ENCODE results near the gene ZNF324. TPM values are rescaled to one million over a fixed set of nuclear protein-coding genes. Genes with fewer than 3 reads are reported as not detected.

ZNF324 gene
- total and polyA plus RNA-seq, 9 of the 15 experiments (the other 6 are each of a cell fraction or from before 2014, with no cell fraction given) = 0.92 to 16.4 (median 5.3) TPM

DNA sequence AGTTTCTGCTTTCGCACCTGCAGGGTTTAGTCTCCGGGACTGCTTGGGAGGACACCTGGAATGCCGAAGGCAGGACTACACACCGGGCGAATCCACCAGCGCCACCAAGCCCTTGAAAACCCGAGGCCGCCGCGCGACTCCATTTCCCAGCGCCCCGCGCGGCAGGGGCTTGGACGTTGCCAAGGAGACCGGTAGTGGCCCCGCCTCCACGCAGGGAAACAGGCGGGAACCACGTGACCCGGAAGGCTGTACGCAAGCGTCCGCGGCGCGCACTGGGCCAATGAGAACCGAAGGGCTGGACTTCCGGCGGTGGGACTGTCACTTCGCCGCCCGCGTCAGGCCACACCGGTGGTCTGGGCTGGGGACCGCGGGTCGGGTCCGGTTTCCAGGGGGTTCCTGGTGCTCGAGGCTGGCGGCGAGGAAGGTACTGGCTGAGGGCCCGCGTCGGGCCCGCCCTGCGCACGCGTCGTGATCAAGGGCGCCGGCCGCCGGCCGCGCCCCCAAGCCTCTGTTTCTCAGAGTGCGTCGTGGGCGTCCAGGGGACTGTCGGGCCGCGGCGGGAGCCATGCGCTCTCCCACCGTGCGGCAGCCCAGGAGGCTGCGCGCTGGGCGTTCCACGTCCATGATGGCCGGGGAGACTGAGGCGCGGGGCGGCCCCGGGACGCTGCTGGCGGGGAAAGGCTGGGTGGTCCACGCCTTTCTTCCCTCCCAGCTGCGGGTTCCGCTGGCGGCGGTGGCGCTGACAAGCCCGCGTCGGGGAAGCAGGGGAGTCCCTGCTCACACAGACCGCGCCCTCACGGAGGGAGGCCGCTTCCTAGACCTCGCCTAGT is at the start of gene ZNF324 (continued):
- TF ChIP-seq, protein P1, sequence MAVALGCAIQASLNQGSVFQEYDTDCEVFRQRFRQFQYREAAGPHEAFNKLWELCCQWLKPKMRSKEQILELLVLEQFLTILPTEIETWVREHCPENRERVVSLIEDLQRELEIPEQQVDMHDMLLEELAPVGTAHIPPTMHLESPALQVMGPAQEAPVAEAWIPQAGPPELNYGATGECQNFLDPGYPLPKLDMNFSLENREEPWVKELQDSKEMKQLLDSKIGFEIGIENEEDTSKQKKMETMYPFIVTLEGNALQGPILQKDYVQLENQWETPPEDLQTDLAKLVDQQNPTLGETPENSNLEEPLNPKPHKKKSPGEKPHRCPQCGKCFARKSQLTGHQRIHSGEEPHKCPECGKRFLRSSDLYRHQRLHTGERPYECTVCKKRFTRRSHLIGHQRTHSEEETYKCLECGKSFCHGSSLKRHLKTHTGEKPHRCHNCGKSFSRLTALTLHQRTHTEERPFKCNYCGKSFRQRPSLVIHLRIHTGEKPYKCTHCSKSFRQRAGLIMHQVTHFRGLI (CRISPR knock-in tag; IDR thresholded peaks at IDR 0.05) = no peak
- no peak for TF ChIP-seq SMAD2 (IDR thresholded peaks at IDR 0.05; ENCODE audit: low read depth, low read length)
- no peak for TF ChIP-seq THRAP3 (IDR thresholded peaks at IDR 0.05; ENCODE audit: borderline replicate concordance)
- TF ChIP-seq, protein P2, sequence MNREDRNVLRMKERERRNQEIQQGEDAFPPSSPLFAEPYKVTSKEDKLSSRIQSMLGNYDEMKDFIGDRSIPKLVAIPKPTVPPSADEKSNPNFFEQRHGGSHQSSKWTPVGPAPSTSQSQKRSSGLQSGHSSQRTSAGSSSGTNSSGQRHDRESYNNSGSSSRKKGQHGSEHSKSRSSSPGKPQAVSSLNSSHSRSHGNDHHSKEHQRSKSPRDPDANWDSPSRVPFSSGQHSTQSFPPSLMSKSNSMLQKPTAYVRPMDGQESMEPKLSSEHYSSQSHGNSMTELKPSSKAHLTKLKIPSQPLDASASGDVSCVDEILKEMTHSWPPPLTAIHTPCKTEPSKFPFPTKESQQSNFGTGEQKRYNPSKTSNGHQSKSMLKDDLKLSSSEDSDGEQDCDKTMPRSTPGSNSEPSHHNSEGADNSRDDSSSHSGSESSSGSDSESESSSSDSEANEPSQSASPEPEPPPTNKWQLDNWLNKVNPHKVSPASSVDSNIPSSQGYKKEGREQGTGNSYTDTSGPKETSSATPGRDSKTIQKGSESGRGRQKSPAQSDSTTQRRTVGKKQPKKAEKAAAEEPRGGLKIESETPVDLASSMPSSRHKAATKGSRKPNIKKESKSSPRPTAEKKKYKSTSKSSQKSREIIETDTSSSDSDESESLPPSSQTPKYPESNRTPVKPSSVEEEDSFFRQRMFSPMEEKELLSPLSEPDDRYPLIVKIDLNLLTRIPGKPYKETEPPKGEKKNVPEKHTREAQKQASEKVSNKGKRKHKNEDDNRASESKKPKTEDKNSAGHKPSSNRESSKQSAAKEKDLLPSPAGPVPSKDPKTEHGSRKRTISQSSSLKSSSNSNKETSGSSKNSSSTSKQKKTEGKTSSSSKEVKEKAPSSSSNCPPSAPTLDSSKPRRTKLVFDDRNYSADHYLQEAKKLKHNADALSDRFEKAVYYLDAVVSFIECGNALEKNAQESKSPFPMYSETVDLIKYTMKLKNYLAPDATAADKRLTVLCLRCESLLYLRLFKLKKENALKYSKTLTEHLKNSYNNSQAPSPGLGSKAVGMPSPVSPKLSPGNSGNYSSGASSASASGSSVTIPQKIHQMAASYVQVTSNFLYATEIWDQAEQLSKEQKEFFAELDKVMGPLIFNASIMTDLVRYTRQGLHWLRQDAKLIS (CRISPR knock-in tag; IDR thresholded peaks at IDR 0.05) = peak; percentile 80; the same call in 1 of the 2 replicates
- TF ChIP-seq, protein P3, sequence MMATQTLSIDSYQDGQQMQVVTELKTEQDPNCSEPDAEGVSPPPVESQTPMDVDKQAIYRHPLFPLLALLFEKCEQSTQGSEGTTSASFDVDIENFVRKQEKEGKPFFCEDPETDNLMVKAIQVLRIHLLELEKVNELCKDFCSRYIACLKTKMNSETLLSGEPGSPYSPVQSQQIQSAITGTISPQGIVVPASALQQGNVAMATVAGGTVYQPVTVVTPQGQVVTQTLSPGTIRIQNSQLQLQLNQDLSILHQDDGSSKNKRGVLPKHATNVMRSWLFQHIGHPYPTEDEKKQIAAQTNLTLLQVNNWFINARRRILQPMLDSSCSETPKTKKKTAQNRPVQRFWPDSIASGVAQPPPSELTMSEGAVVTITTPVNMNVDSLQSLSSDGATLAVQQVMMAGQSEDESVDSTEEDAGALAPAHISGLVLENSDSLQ (IDR thresholded peaks at IDR 0.05) = peak; percentile 74; the same call in 1 of the 2 replicates
- TF ChIP-seq ZNF444 (CRISPR knock-in tag; IDR thresholded peaks at IDR 0.05) = no peak
- TF ChIP-seq CREM (IDR thresholded peaks at IDR 0.05; ENCODE audit: low read depth) = peak; percentile 90
- TF ChIP-seq, protein P4, sequence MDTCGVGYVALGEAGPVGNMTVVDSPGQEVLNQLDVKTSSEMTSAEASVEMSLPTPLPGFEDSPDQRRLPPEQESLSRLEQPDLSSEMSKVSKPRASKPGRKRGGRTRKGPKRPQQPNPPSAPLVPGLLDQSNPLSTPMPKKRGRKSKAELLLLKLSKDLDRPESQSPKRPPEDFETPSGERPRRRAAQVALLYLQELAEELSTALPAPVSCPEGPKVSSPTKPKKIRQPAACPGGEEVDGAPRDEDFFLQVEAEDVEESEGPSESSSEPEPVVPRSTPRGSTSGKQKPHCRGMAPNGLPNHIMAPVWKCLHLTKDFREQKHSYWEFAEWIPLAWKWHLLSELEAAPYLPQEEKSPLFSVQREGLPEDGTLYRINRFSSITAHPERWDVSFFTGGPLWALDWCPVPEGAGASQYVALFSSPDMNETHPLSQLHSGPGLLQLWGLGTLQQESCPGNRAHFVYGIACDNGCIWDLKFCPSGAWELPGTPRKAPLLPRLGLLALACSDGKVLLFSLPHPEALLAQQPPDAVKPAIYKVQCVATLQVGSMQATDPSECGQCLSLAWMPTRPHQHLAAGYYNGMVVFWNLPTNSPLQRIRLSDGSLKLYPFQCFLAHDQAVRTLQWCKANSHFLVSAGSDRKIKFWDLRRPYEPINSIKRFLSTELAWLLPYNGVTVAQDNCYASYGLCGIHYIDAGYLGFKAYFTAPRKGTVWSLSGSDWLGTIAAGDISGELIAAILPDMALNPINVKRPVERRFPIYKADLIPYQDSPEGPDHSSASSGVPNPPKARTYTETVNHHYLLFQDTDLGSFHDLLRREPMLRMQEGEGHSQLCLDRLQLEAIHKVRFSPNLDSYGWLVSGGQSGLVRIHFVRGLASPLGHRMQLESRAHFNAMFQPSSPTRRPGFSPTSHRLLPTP (IDR thresholded peaks at IDR 0.05; ENCODE audit: borderline replicate concordance, extremely low read depth, insufficient read length) = no peak
- TF ChIP-seq BRD9 (IDR thresholded peaks at IDR 0.05; ENCODE audit: low read depth, partially characterized antibody) = no peak
- no peak for TF ChIP-seq ZNF41 (CRISPR knock-in tag; conservative IDR thresholded peaks at IDR 0.05)
- TF ChIP-seq, protein P5, sequence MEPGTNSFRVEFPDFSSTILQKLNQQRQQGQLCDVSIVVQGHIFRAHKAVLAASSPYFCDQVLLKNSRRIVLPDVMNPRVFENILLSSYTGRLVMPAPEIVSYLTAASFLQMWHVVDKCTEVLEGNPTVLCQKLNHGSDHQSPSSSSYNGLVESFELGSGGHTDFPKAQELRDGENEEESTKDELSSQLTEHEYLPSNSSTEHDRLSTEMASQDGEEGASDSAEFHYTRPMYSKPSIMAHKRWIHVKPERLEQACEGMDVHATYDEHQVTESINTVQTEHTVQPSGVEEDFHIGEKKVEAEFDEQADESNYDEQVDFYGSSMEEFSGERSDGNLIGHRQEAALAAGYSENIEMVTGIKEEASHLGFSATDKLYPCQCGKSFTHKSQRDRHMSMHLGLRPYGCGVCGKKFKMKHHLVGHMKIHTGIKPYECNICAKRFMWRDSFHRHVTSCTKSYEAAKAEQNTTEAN (CRISPR knock-in tag; IDR thresholded peaks at IDR 0.05) = no peak
- TF ChIP-seq, protein P6, sequence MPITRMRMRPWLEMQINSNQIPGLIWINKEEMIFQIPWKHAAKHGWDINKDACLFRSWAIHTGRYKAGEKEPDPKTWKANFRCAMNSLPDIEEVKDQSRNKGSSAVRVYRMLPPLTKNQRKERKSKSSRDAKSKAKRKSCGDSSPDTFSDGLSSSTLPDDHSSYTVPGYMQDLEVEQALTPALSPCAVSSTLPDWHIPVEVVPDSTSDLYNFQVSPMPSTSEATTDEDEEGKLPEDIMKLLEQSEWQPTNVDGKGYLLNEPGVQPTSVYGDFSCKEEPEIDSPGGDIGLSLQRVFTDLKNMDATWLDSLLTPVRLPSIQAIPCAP (CRISPR knock-in tag; IDR thresholded peaks at IDR 0.05; ENCODE audit: borderline replicate concordance) = no peak

All from K562 (cell line).